Measurements from ENCODE around the gene ANGPTL8.

ANGPTL8 gene

GRCh38 chr19:11233073-11233472 is 6.3 kb upstream of the ANGPTL8 start:
- DNase-seq (ENCODE audit: extremely low spot score), result no peak
- CTCF ChIA-PET, result interaction anchor here (1.0 kb wide), 1 partner anchor 282 kb away, joined by 3 read pairs; no protein-coding TSS in a partner anchor
- TF ChIP-seq CTCF (IDR thresholded peaks at IDR 0.05; ENCODE audit: control extremely low read depth, extremely low read depth, low read depth, missing control alignments), result no peak
- POLR2A ChIA-PET, result no interaction called here

- no peak for TF ChIP-seq CTCF (IDR thresholded peaks at IDR 0.05; ENCODE audit: control extremely low read depth, extremely low read depth, low read depth, missing control alignments)
- DNase-seq (ENCODE audit: extremely low spot score), result no peak
- ChIA-PET POLR2A (no interaction called here), CTCF (no interaction called here)
Observed at GRCh38 chr19:11234486-11235075, 4.8 kb upstream of the ANGPTL8 start.

- no peak for TF ChIP-seq CTCF (IDR thresholded peaks at IDR 0.05; ENCODE audit: control extremely low read depth, extremely low read depth, low read depth, missing control alignments)
- ChIA-PET CTCF (interaction anchor here (0.7 kb wide), 1 partner anchor 246 kb away, joined by 3 read pairs; no protein-coding TSS in a partner anchor), POLR2A (no interaction called here)
- no peak for DNase-seq (ENCODE audit: extremely low spot score)
Observed at GRCh38 chr19:11236324-11237301, 2.8 kb upstream of the ANGPTL8 start.

GRCh38 chr19:11237321-11237720 is 2.1 kb upstream of the ANGPTL8 start:
- CTCF ChIA-PET, result no interaction called here
- no peak for DNase-seq (ENCODE audit: extremely low spot score)
- TF ChIP-seq CTCF (IDR thresholded peaks at IDR 0.05; ENCODE audit: control extremely low read depth, extremely low read depth, low read depth, missing control alignments), result no peak
- POLR2A ChIA-PET, result interaction anchor here (0.6 kb wide), 1 partner anchor 100 kb away, joined by 5 read pairs; no protein-coding TSS in a partner anchor

- DNase-seq (ENCODE audit: extremely low spot score), result no peak
- no peak for TF ChIP-seq CTCF (IDR thresholded peaks at IDR 0.05; ENCODE audit: control extremely low read depth, extremely low read depth, low read depth, missing control alignments)
- ChIA-PET POLR2A (no interaction called here), CTCF (no interaction called here)
Observed at GRCh38 chr19:11238041-11238440, 1.4 kb upstream of the ANGPTL8 start.

GRCh38 chr19:11238781-11239376 is 540 bp upstream of the ANGPTL8 start:
- CTCF ChIA-PET, result no interaction called here
- DNase-seq (ENCODE audit: extremely low spot score), result no peak
- POLR2A ChIA-PET, result no interaction called here
- no peak for TF ChIP-seq CTCF (IDR thresholded peaks at IDR 0.05; ENCODE audit: control extremely low read depth, extremely low read depth, low read depth, missing control alignments)
